GM23248 (cell line): ENCODE measurements around the gene PTPRK.

Source experiments
- EZH2 ChIP-seq: fragments of 200-600 bp; sonication (generic); IDR thresholded peaks from 2 replicates; pipeline ENCODE4 v1.6.1; 2018; ENCODE audit warnings: antibody characterized with exemption, mild to moderate bottlenecking; ENCODE audit not compliant: insufficient read depth, poor library complexity, severe bottlenecking
- EZH2phosphoT487 ChIP-seq: fragments of 200-600 bp; sonication (generic); IDR thresholded peaks from 2 replicates; pipeline ENCODE4 v1.6.1; 2018; ENCODE audit warnings: antibody characterized with exemption, moderate library complexity, mild to moderate bottlenecking, low read depth; ENCODE audit not compliant: insufficient read depth

- TF ChIP-seq EZH2 (no peak), EZH2phosphoT487 (no peak)
Observed at GRCh38 chr6:128135325-128135724, 385.1 kb downstream of the PTPRK start.
